ENCODE measurements around the gene IL24. TPM values are rescaled to one million over a fixed set of nuclear protein-coding genes. Genes with fewer than 3 reads are reported as not detected.

IL24 gene
- total RNA-seq, 1 donor from 2014 or later = not detected

DNA sequence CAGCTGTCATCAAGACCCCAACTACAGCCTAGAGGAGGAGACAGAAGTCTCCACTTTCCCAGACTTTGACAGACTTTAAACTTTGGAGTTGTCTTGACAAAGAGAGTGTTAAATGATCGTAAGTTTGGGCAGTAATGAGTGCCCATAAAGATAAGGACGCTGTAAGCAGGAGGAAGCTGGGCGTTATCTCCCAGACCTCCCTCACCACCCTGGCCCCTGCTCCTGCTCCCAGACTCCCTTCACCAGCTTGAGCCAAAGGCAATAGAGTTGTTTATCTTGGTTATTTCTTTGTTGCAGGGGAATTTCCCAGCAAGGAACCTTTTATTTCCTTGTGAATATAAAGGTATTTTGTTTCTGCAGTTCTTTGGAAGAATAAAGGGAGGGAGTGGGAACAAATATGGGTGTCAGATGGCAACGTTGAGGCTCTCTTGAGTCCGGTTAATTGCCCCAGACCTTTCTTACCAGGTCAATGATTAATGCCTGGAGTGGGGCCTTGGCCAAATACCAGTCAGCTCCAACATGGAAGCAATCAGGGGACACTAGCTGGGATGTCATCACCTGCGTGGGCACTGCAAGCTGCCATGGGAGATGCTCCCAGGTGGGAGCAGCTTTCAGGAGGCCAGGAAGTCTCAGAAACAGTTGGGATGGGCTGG lies 44.6 kb downstream of the IL24 start:
- Mint-ChIP-seq H3K9me3 (ENCODE audit: low read depth) (no peaks in the 10 kb centered on the region), H3K4me1 (ENCODE audit: low read depth) (no peaks in the 10 kb centered on the region), H3K27ac (ENCODE audit: unreplicated experiment) (no peak overlapping the region), H3K27me3 (ENCODE audit: low read depth) (peaks cover 42% of the 10 kb centered on the region), H3K4me3 (ENCODE audit: unreplicated experiment) (no peak overlapping the region), H3K36me3 (ENCODE audit: low read depth) (no peaks in the 10 kb centered on the region)
- no peak for TF ChIP-seq CTCF (IDR thresholded peaks at IDR 0.05)
- no peak for DNase-seq (ENCODE audit: low spot score)

- no peaks in the 10 kb centered on the region for H3K36me3 Mint-ChIP-seq (ENCODE audit: low read depth)
- no peak overlapping the region for H3K27ac Mint-ChIP-seq (ENCODE audit: unreplicated experiment)
- TF ChIP-seq CTCF (IDR thresholded peaks at IDR 0.05) = no peak
- H3K4me3 Mint-ChIP-seq (ENCODE audit: unreplicated experiment) = no peak overlapping the region
- no peak for DNase-seq (ENCODE audit: low spot score)
- peaks cover 50% of the 10 kb centered on the region for H3K27me3 Mint-ChIP-seq (ENCODE audit: low read depth)
- peaks cover under 1% of the 10 kb centered on the region for H3K9me3 Mint-ChIP-seq (ENCODE audit: low read depth)
- H3K4me1 Mint-ChIP-seq (ENCODE audit: low read depth) = no peaks in the 10 kb centered on the region
These were observed 47.5 kb downstream of the IL24 start for GRCh38 chr1:206944703-206945102.

DNA sequence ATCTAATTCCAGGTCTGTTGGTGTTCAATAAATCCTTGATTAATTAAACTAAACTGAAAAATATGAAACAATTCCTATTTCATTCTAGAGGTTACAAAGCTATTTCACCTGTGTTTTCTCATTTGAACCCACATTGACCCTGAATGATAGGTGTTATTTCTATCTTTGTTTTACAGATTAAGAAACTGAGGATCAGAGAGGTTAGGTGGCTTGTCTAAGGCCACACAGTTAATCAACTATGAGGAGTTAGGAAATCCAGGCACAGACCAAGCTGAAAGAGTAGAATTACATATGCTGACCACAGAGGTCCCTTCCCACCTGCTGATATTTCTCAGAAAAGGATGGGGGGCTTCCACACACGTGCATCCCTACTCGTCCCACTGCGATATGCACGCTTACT lies 48.5 kb downstream of the IL24 start:
- H3K4me1 Mint-ChIP-seq (ENCODE audit: low read depth) = no peaks in the 10 kb centered on the region
- no peaks in the 10 kb centered on the region for H3K36me3 Mint-ChIP-seq (ENCODE audit: low read depth)
- H3K27me3 Mint-ChIP-seq (ENCODE audit: low read depth) = peaks cover 48% of the 10 kb centered on the region
- DNase-seq (ENCODE audit: low spot score) = no peak
- H3K27ac Mint-ChIP-seq (ENCODE audit: unreplicated experiment) = no peak overlapping the region
- H3K9me3 Mint-ChIP-seq (ENCODE audit: low read depth) = peaks cover 6% of the 10 kb centered on the region
- H3K4me3 Mint-ChIP-seq (ENCODE audit: unreplicated experiment) = no peak overlapping the region
- TF ChIP-seq CTCF (IDR thresholded peaks at IDR 0.05) = no peak

DNA sequence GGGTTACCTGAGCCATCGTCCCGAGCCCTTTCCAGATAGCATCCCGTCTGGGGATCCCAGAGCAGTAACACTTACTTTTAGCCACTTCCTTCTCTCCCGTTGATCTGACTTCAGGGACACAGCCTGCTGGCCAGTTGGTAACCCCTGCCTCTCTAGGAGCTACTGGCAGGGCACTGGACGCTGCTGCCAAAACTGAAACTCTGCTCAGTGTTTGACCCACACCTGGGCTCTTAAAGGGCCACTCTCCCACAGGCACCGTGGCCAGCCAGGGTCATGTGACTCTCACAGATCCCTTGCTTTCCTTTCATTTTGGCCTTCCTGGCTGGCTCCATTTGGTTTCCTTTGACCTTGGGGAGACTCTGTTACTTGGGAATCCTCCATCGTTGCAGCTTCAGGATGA lies 49.0 kb downstream of the IL24 start, which contains the start of gene PIGR:
TSS of gene PIGR (minus strand) at position 206 of the 400 bp plus-strand sequence. CDS start 5,935 bp downstream, outside the sequence.
- H3K4me3 Mint-ChIP-seq (ENCODE audit: unreplicated experiment) = no peak within 1 kb of the TSS
- DNase-seq (ENCODE audit: low spot score) = no peak
- TF ChIP-seq CTCF (IDR thresholded peaks at IDR 0.05) = no peak
- H3K9me3 Mint-ChIP-seq (ENCODE audit: low read depth) = peaks cover 6% of the 10 kb centered on the region
- H3K4me1 Mint-ChIP-seq (ENCODE audit: low read depth) = no peaks in the 10 kb centered on the region
- no peak within 1 kb of the TSS for H3K27ac Mint-ChIP-seq (ENCODE audit: unreplicated experiment)
- peaks cover 48% of the 10 kb centered on the region for H3K27me3 Mint-ChIP-seq (ENCODE audit: low read depth)
- H3K36me3 Mint-ChIP-seq (ENCODE audit: low read depth) = no peaks in the 10 kb centered on the region

GRCh38 chr1:206947255-206947654 lies 50.0 kb downstream of the IL24 start:
- Mint-ChIP-seq H3K4me1 (ENCODE audit: low read depth) (no peaks in the 10 kb centered on the region), H3K36me3 (ENCODE audit: low read depth) (no peaks in the 10 kb centered on the region), H3K4me3 (ENCODE audit: unreplicated experiment) (no peak overlapping the region), H3K27ac (ENCODE audit: unreplicated experiment) (no peak overlapping the region), H3K9me3 (ENCODE audit: low read depth) (peaks cover 6% of the 10 kb centered on the region), H3K27me3 (ENCODE audit: low read depth) (peaks cover 48% of the 10 kb centered on the region)
- DNase-seq (ENCODE audit: low spot score) = no peak
- TF ChIP-seq CTCF (IDR thresholded peaks at IDR 0.05) = no peak
